HepG2 (cell line): ENCODE data around the gene RBM6. TPM values are rescaled to one million over a fixed set of nuclear protein-coding genes. Genes with fewer than 3 reads are reported as not detected.

ENCODE experiments used
- AFF4 ChIP-seq: sonication (generic); formaldehyde crosslinking; IDR thresholded peaks from 2 replicates; pipeline ENCODE4 v1.4.0; 2020; ENCODE audit warnings: missing genetic modification reagents
- E2F2 ChIP-seq: sonication (generic); formaldehyde crosslinking; IDR thresholded peaks from 2 replicates; pipeline ENCODE4 v1.4.0; 2020; ENCODE audit warnings: missing genetic modification reagents, borderline replicate concordance
- ETV5 ChIP-seq: IDR thresholded peaks from 2 replicates; pipeline ENCODE4 v1.6.1; 2018; ENCODE audit warnings: missing biosample characterization, missing genetic modification reagents, inconsistent platforms, borderline replicate concordance
- HNRNPL ChIP-seq: fragments of 200-400 bp; formaldehyde crosslinking; IDR thresholded peaks from 2 replicates; pipeline ENCODE4 v1.6.1; 2017; ENCODE audit warnings: mild to moderate bottlenecking, low read depth, low read length
- MYC ChIP-seq: sonication (generic); formaldehyde crosslinking; IDR thresholded peaks from 2 replicates; pipeline ENCODE4 v1.9.0; 2021; ENCODE audit warnings: missing genetic modification reagents, borderline replicate concordance
- NR2C2 ChIP-seq: sonication (generic); formaldehyde crosslinking; IDR thresholded peaks from 2 replicates; pipeline ENCODE4 v1.4.0; 2020; ENCODE audit warnings: missing genetic modification reagents, mild to moderate bottlenecking, moderate library complexity, borderline replicate concordance
- RBM39 ChIP-seq: fragments of 200-400 bp; formaldehyde crosslinking; IDR thresholded peaks from one replicate; pipeline ENCODE4 v1.6.1; 2018; ENCODE audit warnings: antibody characterized with exemption, mild to moderate bottlenecking, low read depth, low read length; ENCODE audit not compliant: poor library complexity, severe bottlenecking
- ZFX ChIP-seq: sonication (generic); formaldehyde crosslinking; IDR thresholded peaks from 2 replicates; pipeline ENCODE4 v1.4.0; 2020; ENCODE audit warnings: mild to moderate bottlenecking, low read depth, missing genetic modification reagents, moderate library complexity
- ZFY ChIP-seq: sonication (generic); formaldehyde crosslinking; IDR thresholded peaks from 2 replicates; pipeline ENCODE4 v1.4.0; 2020; ENCODE audit warnings: missing genetic modification reagents
- ZNF264 ChIP-seq: sonication (generic); formaldehyde crosslinking; IDR thresholded peaks from 2 replicates; pipeline ENCODE4 v1.4.0; 2020; ENCODE audit warnings: missing genetic modification reagents
- ZSCAN9 ChIP-seq: IDR thresholded peaks from 2 replicates; pipeline ENCODE4 v1.6.1; 2016; ENCODE audit warnings: borderline replicate concordance
- polyA plus RNA-seq, 8 experiments: library from polyadenylated mRNA; depleted of rRNA in 3 of 8; stranded (reverse) in 7 of 8; unstranded in 1 of 8; fragments of >200 nt; fragmentation: Illumina TruSeq in 4 of 8; extraction: Trizol in 4 of 8; gene quantifications; 2 replicates each; pipeline versions ENCODE4 v1.2.1 to v1.2.3, GENCODE V29; 2011 to 2016; ENCODE audit warnings: low read depth in 4 of 8, missing spikeins in 1 of 8, mixed read lengths in 1 of 8; ENCODE audit not compliant: insufficient read depth in 1 of 8
- total RNA-seq, 5 experiments: library from RNA; depleted of rRNA; stranded (reverse); fragments of >200 nt; fragmentation: Illumina TruSeq; extraction: Trizol; gene quantifications; 2 replicates each; pipeline ENCODE4 v1.2.3, GENCODE V29; 2016; ENCODE audit warnings: low read depth in 1 of 5
- TF ChIP-seq, protein P1 (sequence below): IDR thresholded peaks from 2 replicates; pipeline ENCODE4 v1.6.1; 2016; ENCODE audit warnings: missing compliant biosample characterization, missing genetic modification reagents, borderline replicate concordance
- TF ChIP-seq, protein P2 (sequence below): sonication (generic); formaldehyde crosslinking; IDR thresholded peaks from 2 replicates; pipeline ENCODE4 v1.4.0; 2020; ENCODE audit warnings: missing genetic modification reagents
- TF ChIP-seq, protein P3 (sequence below): IDR thresholded peaks from 2 replicates; pipeline ENCODE4 v1.6.1; 2016; ENCODE audit warnings: missing genetic modification reagents, missing compliant biosample characterization
- TF ChIP-seq, protein P4 (sequence below): sonication (generic); formaldehyde crosslinking; IDR thresholded peaks from 2 replicates; pipeline ENCODE4 v1.5.1; 2020; ENCODE audit warnings: mild to moderate bottlenecking, moderate library complexity, missing genetic modification reagents

The RBM6 gene
- total and polyA plus RNA-seq, 2 of the 13 experiments (the other 11 are each of a cell fraction or from before 2014, with no cell fraction given) = 72.7 to 86.1 TPM

- TF ChIP-seq, protein P1, sequence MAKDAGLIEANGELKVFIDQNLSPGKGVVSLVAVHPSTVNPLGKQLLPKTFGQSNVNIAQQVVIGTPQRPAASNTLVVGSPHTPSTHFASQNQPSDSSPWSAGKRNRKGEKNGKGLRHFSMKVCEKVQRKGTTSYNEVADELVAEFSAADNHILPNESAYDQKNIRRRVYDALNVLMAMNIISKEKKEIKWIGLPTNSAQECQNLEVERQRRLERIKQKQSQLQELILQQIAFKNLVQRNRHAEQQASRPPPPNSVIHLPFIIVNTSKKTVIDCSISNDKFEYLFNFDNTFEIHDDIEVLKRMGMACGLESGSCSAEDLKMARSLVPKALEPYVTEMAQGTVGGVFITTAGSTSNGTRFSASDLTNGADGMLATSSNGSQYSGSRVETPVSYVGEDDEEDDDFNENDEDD (CRISPR knock-in tag) = peak; percentile 57; the same call in 1 of the 2 replicates
- TF ChIP-seq, protein P2, sequence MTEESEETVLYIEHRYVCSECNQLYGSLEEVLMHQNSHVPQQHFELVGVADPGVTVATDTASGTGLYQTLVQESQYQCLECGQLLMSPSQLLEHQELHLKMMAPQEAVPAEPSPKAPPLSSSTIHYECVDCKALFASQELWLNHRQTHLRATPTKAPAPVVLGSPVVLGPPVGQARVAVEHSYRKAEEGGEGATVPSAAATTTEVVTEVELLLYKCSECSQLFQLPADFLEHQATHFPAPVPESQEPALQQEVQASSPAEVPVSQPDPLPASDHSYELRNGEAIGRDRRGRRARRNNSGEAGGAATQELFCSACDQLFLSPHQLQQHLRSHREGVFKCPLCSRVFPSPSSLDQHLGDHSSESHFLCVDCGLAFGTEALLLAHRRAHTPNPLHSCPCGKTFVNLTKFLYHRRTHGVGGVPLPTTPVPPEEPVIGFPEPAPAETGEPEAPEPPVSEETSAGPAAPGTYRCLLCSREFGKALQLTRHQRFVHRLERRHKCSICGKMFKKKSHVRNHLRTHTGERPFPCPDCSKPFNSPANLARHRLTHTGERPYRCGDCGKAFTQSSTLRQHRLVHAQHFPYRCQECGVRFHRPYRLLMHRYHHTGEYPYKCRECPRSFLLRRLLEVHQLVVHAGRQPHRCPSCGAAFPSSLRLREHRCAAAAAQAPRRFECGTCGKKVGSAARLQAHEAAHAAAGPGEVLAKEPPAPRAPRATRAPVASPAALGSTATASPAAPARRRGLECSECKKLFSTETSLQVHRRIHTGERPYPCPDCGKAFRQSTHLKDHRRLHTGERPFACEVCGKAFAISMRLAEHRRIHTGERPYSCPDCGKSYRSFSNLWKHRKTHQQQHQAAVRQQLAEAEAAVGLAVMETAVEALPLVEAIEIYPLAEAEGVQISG (CRISPR knock-in tag) = peak; percentile 40; the same call in 1 of the 2 replicates
- no peak for TF ChIP-seq ZSCAN9 (CRISPR knock-in tag)
- peak; percentile 90 for TF ChIP-seq ZFX (CRISPR knock-in tag)
- peak; percentile 51; the same call in 1 of the 2 replicates for TF ChIP-seq ZNF264 (CRISPR knock-in tag)
- TF ChIP-seq NR2C2 (CRISPR knock-in tag) = no peak
- TF ChIP-seq, protein P3, sequence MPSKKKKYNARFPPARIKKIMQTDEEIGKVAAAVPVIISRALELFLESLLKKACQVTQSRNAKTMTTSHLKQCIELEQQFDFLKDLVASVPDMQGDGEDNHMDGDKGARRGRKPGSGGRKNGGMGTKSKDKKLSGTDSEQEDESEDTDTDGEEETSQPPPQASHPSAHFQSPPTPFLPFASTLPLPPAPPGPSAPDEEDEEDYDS (CRISPR knock-in tag) = 0 out of 2 replicates have a peak, but pooled peaks have one; percentile 14
- peak; percentile 59; the same call in 1 of the 2 replicates for TF ChIP-seq ETV5 (CRISPR knock-in tag)
- TF ChIP-seq AFF4 (CRISPR knock-in tag) = no peak
- TF ChIP-seq, protein P4, sequence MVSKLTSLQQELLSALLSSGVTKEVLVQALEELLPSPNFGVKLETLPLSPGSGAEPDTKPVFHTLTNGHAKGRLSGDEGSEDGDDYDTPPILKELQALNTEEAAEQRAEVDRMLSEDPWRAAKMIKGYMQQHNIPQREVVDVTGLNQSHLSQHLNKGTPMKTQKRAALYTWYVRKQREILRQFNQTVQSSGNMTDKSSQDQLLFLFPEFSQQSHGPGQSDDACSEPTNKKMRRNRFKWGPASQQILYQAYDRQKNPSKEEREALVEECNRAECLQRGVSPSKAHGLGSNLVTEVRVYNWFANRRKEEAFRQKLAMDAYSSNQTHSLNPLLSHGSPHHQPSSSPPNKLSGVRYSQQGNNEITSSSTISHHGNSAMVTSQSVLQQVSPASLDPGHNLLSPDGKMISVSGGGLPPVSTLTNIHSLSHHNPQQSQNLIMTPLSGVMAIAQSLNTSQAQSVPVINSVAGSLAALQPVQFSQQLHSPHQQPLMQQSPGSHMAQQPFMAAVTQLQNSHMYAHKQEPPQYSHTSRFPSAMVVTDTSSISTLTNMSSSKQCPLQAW (CRISPR knock-in tag) = peak; percentile 26; the same call in 1 of the 2 replicates
- TF ChIP-seq HNRNPL = peak; percentile 88
- peak; percentile 27; the same call in 1 of the 2 replicates for TF ChIP-seq MYC (CRISPR knock-in tag)
- peak; percentile 82 for TF ChIP-seq ZFY (CRISPR knock-in tag)
- TF ChIP-seq E2F2 = peak; percentile 64; the same call in 1 of the 2 replicates
- peak; percentile 55 for TF ChIP-seq RBM39
These were observed 36.2 kb upstream of the RBM6 start, which contains the start of gene MST1R (continued) for GRCh38 chr3:49903451-49904424.
